Activated T-cell treated with anti-CD3 and anti-CD28 coated beads for 4 hours (primary cell): ENCODE data around the gene SELENOO.

Experiments used
- DNase-seq: peaks from one replicate; pipeline ENCODE4 v3.0.0-alpha.2; 2020

The SELENOO gene

DNA sequence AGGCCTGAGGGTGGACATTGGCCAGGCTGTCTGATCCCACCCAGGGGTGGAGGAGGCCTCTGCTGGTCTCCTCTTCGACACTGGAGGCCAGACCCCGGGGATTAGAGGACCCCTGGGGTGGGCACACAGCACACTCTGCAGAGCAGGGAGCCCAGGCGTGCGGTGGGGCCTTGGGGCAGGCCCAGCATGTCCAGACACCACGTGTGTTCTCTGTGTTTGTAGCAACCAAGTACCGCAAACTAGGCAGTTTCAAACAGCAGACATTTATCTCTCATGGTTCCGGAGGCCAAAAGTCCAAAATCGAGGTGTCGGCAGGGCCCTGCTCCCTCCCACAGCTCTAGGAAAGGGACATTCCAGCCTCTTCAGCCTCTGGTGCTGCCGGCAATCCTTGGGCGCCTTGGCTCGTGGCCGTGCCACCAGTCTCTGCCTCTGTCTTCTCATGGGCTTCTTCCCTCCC is 28.8 kb upstream of the SELENOO start:
- no peak for DNase-seq

GRCh38 chr22:50173311-50173982 is 27.4 kb upstream of the SELENOO start:
- no peak for DNase-seq

- no peak for DNase-seq
These were observed 26.8 kb upstream of the SELENOO start for GRCh38 chr22:50173983-50174355.

DNA sequence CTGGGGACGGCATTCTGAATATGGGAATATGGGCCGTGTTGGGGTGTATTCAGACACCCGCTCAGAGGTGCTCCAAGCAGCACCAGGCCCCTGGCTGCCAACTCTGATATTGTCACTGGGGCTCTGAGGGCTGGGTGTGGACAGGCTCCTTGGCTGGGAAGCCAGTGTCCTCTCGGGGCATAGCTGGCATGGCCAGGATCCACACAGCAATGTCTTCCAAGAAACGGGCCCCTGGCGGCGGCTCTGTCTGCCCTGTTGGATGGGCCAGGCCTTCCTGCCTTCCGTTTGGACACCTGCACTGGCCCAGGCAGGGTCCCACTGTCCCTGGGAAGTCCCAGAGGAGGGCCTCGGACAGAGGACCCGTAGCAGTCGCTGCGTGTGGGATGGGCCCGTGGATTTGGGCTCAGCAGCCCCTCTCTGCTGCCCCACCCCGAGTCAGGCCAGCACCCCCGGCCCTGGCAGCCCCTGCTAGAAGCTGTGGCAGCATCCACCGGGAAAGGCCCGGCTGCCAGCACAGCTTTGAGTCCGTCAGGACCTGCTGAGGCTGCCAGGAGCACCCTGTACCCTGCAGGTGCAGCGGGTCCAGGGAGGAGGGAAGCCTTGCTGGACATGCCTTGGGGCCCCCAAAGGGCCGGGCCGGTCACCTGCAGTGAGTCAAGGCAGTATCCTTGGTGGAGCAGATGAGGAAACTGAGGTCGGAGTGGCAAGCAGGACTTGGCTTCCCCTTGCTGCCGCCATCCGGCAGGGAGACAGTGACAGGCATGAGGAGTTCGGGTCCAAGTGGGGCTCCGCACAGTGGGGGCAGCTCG is 26.2 kb upstream of the SELENOO start:
- no peak for DNase-seq

DNA sequence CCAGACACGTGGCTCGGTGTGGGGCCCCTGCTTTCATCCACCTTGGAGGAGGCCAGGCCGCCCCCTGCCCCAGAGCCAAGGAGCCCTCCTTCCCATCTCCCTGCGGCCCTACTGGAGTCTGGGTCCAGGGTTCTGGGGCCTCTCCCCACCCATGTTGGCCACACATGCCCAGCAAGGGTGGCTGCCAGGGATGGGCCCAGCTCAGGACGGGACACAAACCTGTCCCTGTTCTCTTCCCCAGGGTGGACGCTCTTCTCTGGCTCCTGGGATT is 25.7 kb upstream of the SELENOO start:
- no peak for DNase-seq

GRCh38 chr22:50175921-50176849 is 24.6 kb upstream of the SELENOO start:
- DNase-seq = no peak

DNA sequence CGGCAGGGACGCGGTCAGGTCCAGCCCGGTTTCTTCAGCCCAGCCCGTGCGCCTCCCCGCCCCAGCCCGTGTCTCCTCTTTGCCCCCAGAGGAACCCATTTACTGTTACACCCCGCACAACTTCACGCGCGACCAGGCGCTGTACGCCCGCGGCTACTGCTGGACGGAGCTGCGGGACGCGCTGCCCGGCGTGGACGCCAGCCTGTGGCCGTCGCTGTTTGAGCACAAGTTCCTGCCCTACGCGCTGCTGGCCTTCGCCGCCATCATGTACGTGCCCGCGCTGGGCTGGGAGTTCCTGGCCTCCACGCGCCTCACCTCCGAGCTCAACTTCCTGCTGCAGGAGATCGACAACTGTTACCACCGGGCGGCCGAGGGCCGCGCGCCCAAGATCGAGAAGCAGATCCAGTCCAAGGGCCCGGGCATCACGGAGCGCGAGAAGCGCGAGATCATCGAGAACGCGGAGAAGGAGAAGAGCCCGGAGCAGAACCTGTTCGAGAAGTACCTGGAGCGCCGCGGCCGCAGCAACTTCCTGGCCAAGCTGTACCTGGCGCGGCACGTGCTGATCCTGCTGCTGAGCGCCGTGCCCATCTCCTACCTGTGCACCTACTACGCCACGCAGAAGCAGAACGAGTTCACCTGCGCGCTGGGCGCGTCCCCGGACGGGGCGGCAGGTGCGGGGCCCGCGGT is 23.8 kb upstream of the SELENOO start:
- no peak for DNase-seq

GRCh38 chr22:50177537-50178470 is 23.0 kb upstream of the SELENOO start:
- no peak for DNase-seq

DNA sequence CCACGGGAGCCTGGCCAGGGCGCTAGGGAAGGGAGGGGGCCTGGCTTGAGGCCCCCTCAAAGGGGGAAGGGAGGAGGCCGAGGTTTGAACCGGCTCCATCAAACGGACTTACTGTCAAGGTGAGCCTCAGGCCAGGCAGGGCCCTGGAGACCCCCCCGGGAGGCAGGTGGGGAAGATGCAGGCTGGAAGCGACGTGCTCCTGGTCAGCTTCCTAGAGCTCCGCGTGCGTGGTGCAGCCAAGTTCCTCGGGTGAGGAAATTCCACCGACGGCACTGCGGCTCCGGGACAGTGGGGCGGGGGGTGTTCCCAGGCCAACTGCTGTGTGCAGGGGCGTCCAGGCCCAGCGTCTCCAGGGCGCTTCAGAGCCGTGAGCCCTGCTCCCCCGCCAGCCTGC is 22.3 kb upstream of the SELENOO start:
- no peak for DNase-seq

GRCh38 chr22:50178871-50179869 is 21.6 kb upstream of the SELENOO start:
- DNase-seq = no peak

GRCh38 chr22:50179937-50180726 is 20.7 kb upstream of the SELENOO start:
- no peak for DNase-seq

DNA sequence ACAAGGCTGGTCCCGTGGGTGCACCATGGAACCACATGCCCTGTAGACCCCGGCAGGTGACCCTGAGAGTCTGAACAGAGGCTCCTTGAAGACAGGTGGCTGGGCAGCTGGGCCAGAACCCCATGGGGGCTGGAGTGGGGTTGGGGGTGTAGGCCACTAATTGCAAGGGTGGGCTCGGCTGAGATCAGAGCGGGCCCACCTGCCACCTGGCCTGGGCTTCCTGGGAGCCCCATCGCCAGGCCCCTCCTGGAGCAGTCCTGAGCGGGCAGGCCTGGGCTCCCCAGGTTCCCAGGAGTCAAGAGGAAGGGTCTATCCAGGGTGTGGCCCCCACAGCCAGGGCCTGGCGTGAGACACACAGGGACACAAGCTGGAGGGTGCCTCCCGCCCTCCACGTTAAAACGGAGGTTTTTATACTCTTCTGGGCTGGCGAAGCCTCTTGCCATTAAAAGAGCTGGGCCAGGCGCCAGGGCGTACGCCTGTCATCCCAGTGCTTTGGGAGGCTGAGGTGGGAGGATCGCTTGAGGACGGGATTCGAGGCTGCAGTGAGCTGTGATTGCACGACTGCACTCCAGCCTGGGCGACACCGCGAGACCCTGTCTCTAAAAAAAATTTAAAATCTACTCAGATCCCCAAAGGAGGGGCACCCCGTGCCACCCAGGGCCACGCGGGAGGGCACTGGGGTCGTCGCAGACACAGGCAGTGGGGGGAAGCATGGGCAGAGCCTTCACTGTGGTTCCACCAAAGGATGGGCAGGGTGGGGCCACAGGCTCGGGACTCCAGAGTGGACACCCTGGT is 19.9 kb upstream of the SELENOO start:
- no peak for DNase-seq

- no peak for DNase-seq
These were observed 18.4 kb upstream of the SELENOO start for GRCh38 chr22:50182176-50183081.

DNA sequence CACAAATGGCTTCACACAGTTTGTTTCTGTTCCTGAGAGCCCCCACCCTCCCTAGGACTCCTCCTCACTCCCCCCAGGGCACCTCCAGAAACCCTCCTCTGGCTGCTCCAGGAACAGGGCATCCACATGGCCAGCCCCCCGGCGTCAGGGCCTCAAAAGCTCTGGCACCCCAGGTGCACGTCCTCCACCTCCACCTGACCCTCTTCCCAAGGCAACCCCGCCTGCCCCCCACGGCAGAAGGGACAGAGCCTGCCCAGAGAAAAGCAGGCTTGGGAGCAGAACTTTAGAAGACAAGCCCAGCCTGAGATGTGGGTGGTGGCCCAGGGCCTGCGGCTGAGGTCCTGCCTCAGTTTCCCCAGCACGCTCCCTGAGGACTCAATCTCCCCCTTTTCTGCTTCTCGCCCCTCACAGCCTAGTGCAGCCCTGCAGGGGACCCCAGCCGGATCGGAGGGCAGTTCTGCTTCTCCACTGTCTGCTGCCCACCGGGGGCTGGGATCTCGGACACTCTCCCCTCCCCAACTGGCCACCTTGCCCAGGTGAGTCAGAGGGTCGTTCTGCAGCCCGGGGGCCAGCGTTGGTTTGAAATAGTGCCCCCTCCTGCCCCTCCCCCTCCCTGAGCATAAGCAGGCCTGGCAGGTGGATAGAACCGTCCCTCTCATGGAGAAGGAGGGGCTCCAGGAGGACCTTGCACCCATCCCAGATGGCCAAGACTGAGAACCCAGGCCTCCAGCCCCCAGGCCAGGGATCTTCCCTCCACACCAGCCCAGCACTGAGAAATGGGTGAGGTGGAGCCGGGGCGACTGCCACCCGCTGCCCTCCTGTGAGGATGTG is 17.5 kb upstream of the SELENOO start:
- DNase-seq = no peak

DNA sequence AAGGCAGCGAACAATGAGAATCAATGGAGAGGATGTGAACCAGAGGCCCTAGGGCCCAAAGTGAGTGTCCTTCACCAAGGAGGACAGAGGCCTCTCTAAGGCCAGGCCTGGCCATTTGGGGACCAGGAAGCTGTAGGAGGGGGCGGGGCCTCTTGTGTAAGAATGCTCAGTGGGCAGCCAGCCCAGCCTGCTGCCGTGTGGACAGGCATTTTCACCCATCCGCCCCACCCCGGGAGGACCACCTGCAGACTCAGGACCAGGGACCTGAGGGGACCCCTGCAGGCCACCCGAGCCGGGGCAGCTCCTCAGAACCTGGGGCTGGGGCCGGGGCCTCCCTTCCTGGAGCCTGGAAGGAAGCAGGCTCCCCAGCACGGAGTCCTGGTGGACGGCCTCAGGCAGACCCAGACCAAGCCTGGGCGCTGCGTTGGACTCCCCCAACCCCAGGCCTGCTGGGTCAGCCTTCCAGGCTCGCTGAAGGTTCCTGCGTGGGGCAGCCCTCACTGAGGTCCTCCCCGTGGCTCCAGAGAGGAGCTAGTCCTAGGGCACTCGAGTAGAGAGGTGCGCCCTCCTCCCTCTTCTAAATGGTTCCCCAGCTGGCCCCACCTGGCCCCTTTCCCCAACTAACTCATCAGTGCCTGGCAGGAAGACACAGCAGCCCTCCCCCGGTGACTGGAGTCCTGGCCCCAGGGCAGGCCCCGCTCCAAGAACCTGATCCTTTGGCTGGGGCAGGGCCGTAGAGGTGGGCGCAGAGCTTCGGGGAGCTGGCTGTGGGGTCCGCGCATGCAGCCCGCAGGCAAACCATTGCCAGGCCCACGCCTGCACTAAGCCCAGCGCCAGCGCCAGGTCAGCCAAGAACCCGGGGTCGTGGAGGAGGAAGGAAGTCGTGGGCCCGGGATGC is 16.6 kb upstream of the SELENOO start:
- DNase-seq = no peak

GRCh38 chr22:50184902-50185374 is 15.9 kb upstream of the SELENOO start:
- no peak for DNase-seq
